HEK293 (cell line): ENCODE measurements around the gene NAGPA.
A peak's percentile ranks its signal among the peaks of the same experiment; 100 is the strongest.

Source experiments
- CTCF ChIA-PET: fragments of 350-600 bp; formaldehyde crosslinking; extraction: SDS; loops from one replicate; lab custom pipeline; 2021; ENCODE audit warnings: antibody characterized with exemption; lab: Yijun Ruan, JAX
- POLR2A ChIA-PET: fragments of 300-600 bp; formaldehyde crosslinking; extraction: SDS; loops from one replicate; lab custom pipeline; 2020; ENCODE audit warnings: antibody characterized with exemption, inconsistent platforms; lab: Yijun Ruan, JAX
- H3K27ac ChIP-seq: fragments of 200-500 bp; sonication (Bioruptor generic); 2 replicates; pipeline ENCODE4 v1.5.1; 2014; ENCODE audit warnings: low read depth, low read length, control low read depth, inconsistent platforms; ENCODE audit errors: extremely low read depth
- H3K36me3 ChIP-seq, 2 experiments: fragments of 200-500 bp in 1 of 2; sonication (Bioruptor generic) in 1 of 2; 1 replicate in 1 of 2; 2 replicates in 1 of 2; pipeline ENCODE4 v1.5.1; 2014 to 2017; ENCODE audit warnings: inconsistent platforms in 2 of 2, low read length in 2 of 2; ENCODE audit not compliant: control insufficient read depth in 2 of 2, insufficient read depth in 1 of 2
- H3K4me1 ChIP-seq: fragments of 200-500 bp; sonication (Bioruptor generic); 2 replicates; pipeline ENCODE4 v1.5.1; 2014; ENCODE audit warnings: mild to moderate bottlenecking, low read length, inconsistent platforms; ENCODE audit not compliant: control insufficient read depth, insufficient read depth
- H3K4me3 ChIP-seq: 2 replicates; pipeline ENCODE4 v1.5.1; 2011; ENCODE audit warnings: low read depth, mild to moderate bottlenecking, control low read depth, low read length, moderate library complexity
- H3K9me3 ChIP-seq: fragments of 200-500 bp; sonication (Bioruptor generic); 2 replicates; pipeline ENCODE4 v1.5.1; 2014; ENCODE audit warnings: low read depth, low read length, inconsistent platforms; ENCODE audit not compliant: control insufficient read depth, insufficient read depth
- GLI2 ChIP-seq: fragments of 450-650 bp; formaldehyde crosslinking; IDR thresholded peaks from 2 replicates; pipeline ENCODE4; 2017; ENCODE audit warnings: missing biosample characterization, missing genetic modification characterization, low read depth, borderline replicate concordance
- KLF7 ChIP-seq: fragments of 450-650 bp; formaldehyde crosslinking; IDR thresholded peaks from 2 replicates; pipeline ENCODE4 v1.5.1; 2016; ENCODE audit warnings: missing biosample characterization, missing genetic modification characterization, borderline replicate concordance
- MYNN ChIP-seq: fragments of 450-650 bp; formaldehyde crosslinking; IDR thresholded peaks from 2 replicates; pipeline ENCODE4 v1.5.1; 2016; ENCODE audit warnings: missing biosample characterization, missing genetic modification characterization, borderline replicate concordance
- PBX3 ChIP-seq: sonication (generic); formaldehyde crosslinking; IDR thresholded peaks from 2 replicates; pipeline ENCODE4 v1.8.1; 2022; ENCODE audit warnings: mild to moderate bottlenecking, moderate library complexity, missing genetic modification reagents
- PRDM1 ChIP-seq: fragments of 450-650 bp; formaldehyde crosslinking; IDR thresholded peaks from 2 replicates; pipeline ENCODE4; 2016; ENCODE audit warnings: missing biosample characterization, missing genetic modification characterization
- YY1 ChIP-seq: fragments of 450-650 bp; formaldehyde crosslinking; IDR thresholded peaks from 2 replicates; pipeline ENCODE4 v1.5.1; 2018; ENCODE audit warnings: missing biosample characterization, missing genetic modification characterization
- ZBTB17 ChIP-seq: fragments of 450-650 bp; formaldehyde crosslinking; IDR thresholded peaks from 2 replicates; pipeline ENCODE4 v1.5.1; 2016; ENCODE audit warnings: missing biosample characterization, missing genetic modification characterization
- ZBTB21 ChIP-seq: fragments of 450-650 bp; formaldehyde crosslinking; IDR thresholded peaks from 2 replicates; pipeline ENCODE4 v1.5.1; 2017; ENCODE audit warnings: missing biosample characterization, missing genetic modification characterization
- ZFP3 ChIP-seq: fragments of 450-650 bp; formaldehyde crosslinking; IDR thresholded peaks from 2 replicates; pipeline ENCODE4 v1.5.1; 2016; ENCODE audit warnings: low read depth, missing biosample characterization, missing genetic modification characterization
- ZNF146 ChIP-seq: fragments of 450-650 bp; formaldehyde crosslinking; IDR thresholded peaks from 2 replicates; pipeline ENCODE4 v1.5.1; 2016; ENCODE audit warnings: missing biosample characterization, missing genetic modification characterization
- ZNF266 ChIP-seq: fragments of 450-650 bp; formaldehyde crosslinking; IDR thresholded peaks from 2 replicates; pipeline ENCODE4 v1.5.1; 2016; ENCODE audit warnings: missing biosample characterization, missing genetic modification characterization, low read depth
- ZNF426 ChIP-seq: fragments of 450-650 bp; formaldehyde crosslinking; IDR thresholded peaks from 2 replicates; pipeline ENCODE4 v1.5.1; 2017; ENCODE audit warnings: missing biosample characterization, missing genetic modification characterization, mild to moderate bottlenecking, inconsistent platforms, moderate library complexity
- ZNF560 ChIP-seq: fragments of 450-650 bp; formaldehyde crosslinking; IDR thresholded peaks from 2 replicates; pipeline ENCODE4 v1.5.1; 2017; ENCODE audit warnings: missing biosample characterization, missing genetic modification characterization, borderline replicate concordance
- ZNF843 ChIP-seq: fragments of 450-650 bp; formaldehyde crosslinking; IDR thresholded peaks from 2 replicates; pipeline ENCODE4 v1.5.1; 2016; ENCODE audit warnings: missing biosample characterization, missing genetic modification characterization
- ZSCAN16 ChIP-seq: fragments of 450-650 bp; formaldehyde crosslinking; IDR thresholded peaks from 2 replicates; pipeline ENCODE4 v1.5.1; 2016; ENCODE audit warnings: missing biosample characterization, missing genetic modification characterization
- TF ChIP-seq, protein P1 (sequence below): fragments of 450-650 bp; formaldehyde crosslinking; IDR thresholded peaks from 2 replicates; pipeline ENCODE4 v1.5.1; 2016; ENCODE audit warnings: missing biosample characterization, missing genetic modification characterization, low read depth
- TF ChIP-seq, protein P2 (sequence below): fragments of 450-650 bp; formaldehyde crosslinking; IDR thresholded peaks from 2 replicates; pipeline ENCODE4 v1.5.1; 2016; ENCODE audit warnings: missing biosample characterization, missing genetic modification characterization, borderline replicate concordance
- TF ChIP-seq, protein P3 (sequence below): fragments of 450-650 bp; IDR thresholded peaks from 2 replicates; pipeline ENCODE4 v1.5.1; 2018; ENCODE audit warnings: missing biosample characterization, mild to moderate bottlenecking, missing genetic modification characterization

The NAGPA gene

GRCh38 chr16:5034167-5034523, 410 bp upstream of the NAGPA start:
- ChIA-PET CTCF (interaction anchor here (0.8 to 1.4 kb wide), 5 partner anchors 8 to 78 kb away, joined by 3 to 4 read pairs (median 3); partner anchors contain the start of gene SEC14L5), POLR2A (interaction anchor here (0.6 to 1.2 kb wide), 4 partner anchors 17 to 417 kb away, joined by 3 to 5 read pairs (median 4); no protein-coding TSS in a partner anchor)
- H3K4me1 ChIP-seq = no peaks in the 10 kb centered on the region

DNA sequence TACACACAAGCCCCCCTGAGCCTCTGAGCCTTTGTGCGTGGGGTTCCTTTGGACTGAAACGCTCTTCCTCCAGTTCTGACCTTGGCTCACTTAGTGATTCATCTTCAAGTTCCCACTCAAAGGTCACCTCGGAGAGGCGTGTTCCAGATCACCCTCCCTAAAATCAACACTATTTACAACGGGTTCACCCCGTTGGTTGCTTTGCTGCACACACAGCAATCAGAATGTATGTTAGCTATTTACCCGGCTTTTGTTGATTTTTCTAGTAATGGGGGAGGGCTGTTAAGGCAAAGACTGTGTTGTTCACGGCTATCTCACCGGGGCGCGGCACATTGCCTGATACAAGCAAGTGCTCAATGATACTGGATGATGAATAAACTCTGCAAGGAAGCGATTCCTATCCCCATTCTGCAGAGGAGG, 977 bp downstream of the NAGPA start:
- ChIA-PET POLR2A (no interaction called here), CTCF (interaction anchor here (0.6 kb wide), 1 partner anchor 79 kb away, joined by 3 read pairs; no protein-coding TSS in a partner anchor)
- TF ChIP-seq ZNF426 (tag by site-specific recombination) (no peak), ZNF560 (tag by site-specific recombination) (no peak), ZNF266 (tag by site-specific recombination) (no peak), ZNF146 (tag by site-specific recombination) (no peak), PBX3 (CRISPR knock-in tag) (no peak), GLI2 (tag by site-specific recombination) (no peak), YY1 (tag by site-specific recombination) (no peak), ZBTB21 (tag by site-specific recombination) (no peak), ZNF843 (no peak), ZFP3 (tag by site-specific recombination) (no peak), KLF7 (tag by site-specific recombination) (no peak)
- H3K36me3 ChIP-seq = no peaks in the 10 kb centered on the region
- H3K9me3 ChIP-seq = no peaks in the 10 kb centered on the region
- no peak overlapping the region for H3K27ac ChIP-seq
- peak overlapping the region; percentile 84 for H3K4me3 ChIP-seq
- no peaks in the 10 kb centered on the region for H3K4me1 ChIP-seq

More at GRCh38 chr16:5034167-5034523, 410 bp upstream of the NAGPA start:
- TF ChIP-seq PRDM1 (tag by site-specific recombination) (no peak), ZBTB17 (tag by site-specific recombination) (no peak), ZSCAN16 (tag by site-specific recombination) (no peak), MYNN (tag by site-specific recombination) (no peak)
- TF ChIP-seq, protein P1, sequence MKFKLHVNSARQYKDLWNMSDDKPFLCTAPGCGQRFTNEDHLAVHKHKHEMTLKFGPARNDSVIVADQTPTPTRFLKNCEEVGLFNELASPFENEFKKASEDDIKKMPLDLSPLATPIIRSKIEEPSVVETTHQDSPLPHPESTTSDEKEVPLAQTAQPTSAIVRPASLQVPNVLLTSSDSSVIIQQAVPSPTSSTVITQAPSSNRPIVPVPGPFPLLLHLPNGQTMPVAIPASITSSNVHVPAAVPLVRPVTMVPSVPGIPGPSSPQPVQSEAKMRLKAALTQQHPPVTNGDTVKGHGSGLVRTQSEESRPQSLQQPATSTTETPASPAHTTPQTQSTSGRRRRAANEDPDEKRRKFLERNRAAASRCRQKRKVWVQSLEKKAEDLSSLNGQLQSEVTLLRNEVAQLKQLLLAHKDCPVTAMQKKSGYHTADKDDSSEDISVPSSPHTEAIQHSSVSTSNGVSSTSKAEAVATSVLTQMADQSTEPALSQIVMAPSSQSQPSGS (tag by site-specific recombination) = peak; percentile 41; the same call in 1 of the 2 replicates
- TF ChIP-seq, protein P2, sequence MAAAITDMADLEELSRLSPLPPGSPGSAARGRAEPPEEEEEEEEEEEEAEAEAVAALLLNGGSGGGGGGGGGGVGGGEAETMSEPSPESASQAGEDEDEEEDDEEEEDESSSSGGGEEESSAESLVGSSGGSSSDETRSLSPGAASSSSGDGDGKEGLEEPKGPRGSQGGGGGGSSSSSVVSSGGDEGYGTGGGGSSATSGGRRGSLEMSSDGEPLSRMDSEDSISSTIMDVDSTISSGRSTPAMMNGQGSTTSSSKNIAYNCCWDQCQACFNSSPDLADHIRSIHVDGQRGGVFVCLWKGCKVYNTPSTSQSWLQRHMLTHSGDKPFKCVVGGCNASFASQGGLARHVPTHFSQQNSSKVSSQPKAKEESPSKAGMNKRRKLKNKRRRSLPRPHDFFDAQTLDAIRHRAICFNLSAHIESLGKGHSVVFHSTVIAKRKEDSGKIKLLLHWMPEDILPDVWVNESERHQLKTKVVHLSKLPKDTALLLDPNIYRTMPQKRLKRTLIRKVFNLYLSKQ (tag by site-specific recombination) = no peak
- TF ChIP-seq, protein P3, sequence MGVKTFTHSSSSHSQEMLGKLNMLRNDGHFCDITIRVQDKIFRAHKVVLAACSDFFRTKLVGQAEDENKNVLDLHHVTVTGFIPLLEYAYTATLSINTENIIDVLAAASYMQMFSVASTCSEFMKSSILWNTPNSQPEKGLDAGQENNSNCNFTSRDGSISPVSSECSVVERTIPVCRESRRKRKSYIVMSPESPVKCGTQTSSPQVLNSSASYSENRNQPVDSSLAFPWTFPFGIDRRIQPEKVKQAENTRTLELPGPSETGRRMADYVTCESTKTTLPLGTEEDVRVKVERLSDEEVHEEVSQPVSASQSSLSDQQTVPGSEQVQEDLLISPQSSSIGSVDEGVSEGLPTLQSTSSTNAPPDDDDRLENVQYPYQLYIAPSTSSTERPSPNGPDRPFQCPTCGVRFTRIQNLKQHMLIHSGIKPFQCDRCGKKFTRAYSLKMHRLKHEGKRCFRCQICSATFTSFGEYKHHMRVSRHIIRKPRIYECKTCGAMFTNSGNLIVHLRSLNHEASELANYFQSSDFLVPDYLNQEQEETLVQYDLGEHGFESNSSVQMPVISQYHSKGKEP (tag by site-specific recombination) = no peak
- no peak overlapping the region for H3K27ac ChIP-seq
- no peaks in the 10 kb centered on the region for H3K36me3 ChIP-seq
- peak overlapping the region; percentile 84 for H3K4me3 ChIP-seq
- H3K9me3 ChIP-seq = no peaks in the 10 kb centered on the region
